ENCODE results near the gene ZFR.

The ZFR gene

GRCh38 chr5:32360906-32361305 is 83.6 kb downstream of the ZFR start:
- H3K27ac ChIP-seq, result no peak overlapping the region
- TF ChIP-seq ZFX (IDR thresholded peaks at IDR 0.05; ENCODE audit: borderline replicate concordance) (no peak), CTCF (IDR thresholded peaks at IDR 0.05) (no peak)

- TF ChIP-seq ZFX (IDR thresholded peaks at IDR 0.05; ENCODE audit: borderline replicate concordance), result no peak
- TF ChIP-seq CTCF (IDR thresholded peaks at IDR 0.05), result no peak
- no peak overlapping the region for H3K27ac ChIP-seq
Measured at GRCh38 chr5:32358611-32359010, 85.9 kb downstream of the ZFR start.

- TF ChIP-seq CTCF (IDR thresholded peaks at IDR 0.05), result no peak
- TF ChIP-seq ZFX (IDR thresholded peaks at IDR 0.05; ENCODE audit: borderline replicate concordance), result no peak
Measured at GRCh38 chr5:32357658-32358057, 86.9 kb downstream of the ZFR start.

GRCh38 chr5:32355686-32356085 is 88.9 kb downstream of the ZFR start:
- TF ChIP-seq ZFX (IDR thresholded peaks at IDR 0.05; ENCODE audit: borderline replicate concordance) (no peak), CTCF (IDR thresholded peaks at IDR 0.05) (no peak)
- H3K27ac ChIP-seq, result no peak overlapping the region

More at GRCh38 chr5:32357658-32358057, 86.9 kb downstream of the ZFR start:
- no peak overlapping the region for H3K27ac ChIP-seq

- TF ChIP-seq ZFX (IDR thresholded peaks at IDR 0.05; ENCODE audit: borderline replicate concordance) (no peak), CTCF (IDR thresholded peaks at IDR 0.05) (no peak)
- H3K27ac ChIP-seq, result no peak overlapping the region
Measured at GRCh38 chr5:32353420-32353819, 91.1 kb downstream of the ZFR start.

GRCh38 chr5:32352685-32353084 is 91.9 kb downstream of the ZFR start:
- H3K27ac ChIP-seq, result no peak overlapping the region

GRCh38 chr5:32346869-32347268 is 97.7 kb downstream of the ZFR start:
- no peak overlapping the region for H3K27ac ChIP-seq
- TF ChIP-seq CTCF (IDR thresholded peaks at IDR 0.05), result no peak
- TF ChIP-seq ZFX (IDR thresholded peaks at IDR 0.05; ENCODE audit: borderline replicate concordance), result no peak

More at GRCh38 chr5:32352685-32353084, 91.9 kb downstream of the ZFR start:
- TF ChIP-seq ZFX (IDR thresholded peaks at IDR 0.05; ENCODE audit: borderline replicate concordance), result no peak
- no peak for TF ChIP-seq CTCF (IDR thresholded peaks at IDR 0.05)

All from 22Rv1 (cell line).